HL-60 (cell line): ENCODE measurements around the gene BTBD9.

Experiments
- CTCF ChIP-seq: IDR thresholded peaks from one replicate; pipeline ENCODE4 v1.5.1; 2011; ENCODE audit warnings: low read length, control low read depth, inconsistent platforms; ENCODE audit not compliant: insufficient read depth
- POLR2AphosphoS5 ChIP-seq: IDR thresholded peaks from 2 replicates; pipeline ENCODE4 v1.6.1; 2012; ENCODE audit warnings: low read depth

DNA sequence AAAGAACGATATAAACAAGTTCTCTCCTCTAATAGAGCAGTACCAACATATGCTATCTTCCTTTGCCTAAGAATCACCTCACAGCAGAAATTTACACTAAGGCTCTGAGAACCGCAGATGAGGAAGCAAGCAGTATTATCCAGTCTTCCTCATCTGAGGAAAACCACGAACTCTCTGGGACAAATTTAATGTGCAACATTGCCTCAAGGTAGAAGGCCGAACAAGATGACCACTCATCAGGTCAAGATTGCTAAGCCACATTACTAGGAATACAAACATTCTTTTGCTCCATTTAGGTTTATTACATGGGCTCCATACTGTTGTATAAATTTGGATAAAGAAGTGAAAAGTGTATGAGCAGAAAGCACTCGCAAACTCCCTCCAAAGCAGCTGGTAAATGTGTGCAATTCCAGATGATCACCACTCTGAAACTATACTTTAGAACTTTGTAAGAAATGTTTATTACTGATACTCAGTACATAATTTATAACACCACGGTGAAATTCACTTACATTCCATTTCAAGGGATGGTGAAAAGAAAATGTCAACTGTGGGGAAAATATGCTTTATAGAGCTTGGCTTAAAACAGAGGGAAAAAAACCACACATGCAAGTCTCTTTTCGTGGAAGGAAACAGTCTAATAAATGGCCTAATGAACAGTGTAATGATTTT lies 398.4 kb downstream of the BTBD9 start:
- TF ChIP-seq CTCF, result no peak
- no peak for TF ChIP-seq POLR2AphosphoS5
